ENCODE measurements around the gene ALDH3B1. TPM values are rescaled to one million over a fixed set of nuclear protein-coding genes. Genes with fewer than 3 reads are reported as not detected.

Gene ALDH3B1
- total and polyA plus RNA-seq, 9 of the 15 experiments (the other 6 are each of a cell fraction or from before 2014, with no cell fraction given): 0.01 to 0.35 (median 0.07) TPM; not detected in 2

DNA sequence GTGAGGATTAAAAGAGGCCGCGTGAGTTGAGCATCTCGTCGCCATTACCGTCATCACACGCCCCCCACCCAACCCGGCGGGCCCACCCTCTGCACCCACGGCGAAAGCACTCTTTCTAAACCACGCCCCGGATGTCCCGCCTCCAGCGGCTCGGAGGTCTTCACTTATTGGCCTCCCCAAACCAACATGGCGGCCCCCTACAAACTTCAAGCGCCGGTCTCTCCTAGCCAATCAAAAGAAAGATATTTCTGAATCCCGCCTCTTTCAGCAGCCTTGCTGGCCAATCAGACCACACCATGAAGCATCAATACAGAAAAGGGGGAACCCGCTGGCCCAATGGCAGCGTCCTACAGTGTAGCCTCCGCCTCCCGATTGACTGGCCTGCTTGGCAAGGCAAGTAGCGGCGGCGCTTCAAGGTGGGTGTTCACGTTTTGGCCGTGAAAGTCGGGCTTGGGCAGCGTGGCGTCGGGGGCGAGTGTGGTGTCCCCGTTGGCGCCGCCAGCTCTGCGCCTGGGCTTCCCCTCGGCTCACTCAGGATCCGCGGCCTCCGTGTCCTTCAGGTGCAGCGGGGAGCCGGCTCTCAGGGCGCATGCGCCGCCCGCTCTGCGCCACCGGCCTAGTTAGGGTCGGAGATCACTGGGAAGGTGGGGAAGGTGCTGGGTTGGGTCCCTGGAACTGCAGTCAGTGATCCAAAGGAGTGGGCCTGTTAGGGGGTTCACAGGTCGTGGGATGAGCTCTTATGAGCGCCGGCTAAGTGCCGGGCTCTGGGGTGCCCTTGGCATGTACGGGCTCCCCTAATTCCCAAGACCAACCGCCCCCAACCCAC lies 20.4 kb downstream of the ALDH3B1 start, which contains the start of gene NDUFS8 (continued):
- TF ChIP-seq, protein P1, sequence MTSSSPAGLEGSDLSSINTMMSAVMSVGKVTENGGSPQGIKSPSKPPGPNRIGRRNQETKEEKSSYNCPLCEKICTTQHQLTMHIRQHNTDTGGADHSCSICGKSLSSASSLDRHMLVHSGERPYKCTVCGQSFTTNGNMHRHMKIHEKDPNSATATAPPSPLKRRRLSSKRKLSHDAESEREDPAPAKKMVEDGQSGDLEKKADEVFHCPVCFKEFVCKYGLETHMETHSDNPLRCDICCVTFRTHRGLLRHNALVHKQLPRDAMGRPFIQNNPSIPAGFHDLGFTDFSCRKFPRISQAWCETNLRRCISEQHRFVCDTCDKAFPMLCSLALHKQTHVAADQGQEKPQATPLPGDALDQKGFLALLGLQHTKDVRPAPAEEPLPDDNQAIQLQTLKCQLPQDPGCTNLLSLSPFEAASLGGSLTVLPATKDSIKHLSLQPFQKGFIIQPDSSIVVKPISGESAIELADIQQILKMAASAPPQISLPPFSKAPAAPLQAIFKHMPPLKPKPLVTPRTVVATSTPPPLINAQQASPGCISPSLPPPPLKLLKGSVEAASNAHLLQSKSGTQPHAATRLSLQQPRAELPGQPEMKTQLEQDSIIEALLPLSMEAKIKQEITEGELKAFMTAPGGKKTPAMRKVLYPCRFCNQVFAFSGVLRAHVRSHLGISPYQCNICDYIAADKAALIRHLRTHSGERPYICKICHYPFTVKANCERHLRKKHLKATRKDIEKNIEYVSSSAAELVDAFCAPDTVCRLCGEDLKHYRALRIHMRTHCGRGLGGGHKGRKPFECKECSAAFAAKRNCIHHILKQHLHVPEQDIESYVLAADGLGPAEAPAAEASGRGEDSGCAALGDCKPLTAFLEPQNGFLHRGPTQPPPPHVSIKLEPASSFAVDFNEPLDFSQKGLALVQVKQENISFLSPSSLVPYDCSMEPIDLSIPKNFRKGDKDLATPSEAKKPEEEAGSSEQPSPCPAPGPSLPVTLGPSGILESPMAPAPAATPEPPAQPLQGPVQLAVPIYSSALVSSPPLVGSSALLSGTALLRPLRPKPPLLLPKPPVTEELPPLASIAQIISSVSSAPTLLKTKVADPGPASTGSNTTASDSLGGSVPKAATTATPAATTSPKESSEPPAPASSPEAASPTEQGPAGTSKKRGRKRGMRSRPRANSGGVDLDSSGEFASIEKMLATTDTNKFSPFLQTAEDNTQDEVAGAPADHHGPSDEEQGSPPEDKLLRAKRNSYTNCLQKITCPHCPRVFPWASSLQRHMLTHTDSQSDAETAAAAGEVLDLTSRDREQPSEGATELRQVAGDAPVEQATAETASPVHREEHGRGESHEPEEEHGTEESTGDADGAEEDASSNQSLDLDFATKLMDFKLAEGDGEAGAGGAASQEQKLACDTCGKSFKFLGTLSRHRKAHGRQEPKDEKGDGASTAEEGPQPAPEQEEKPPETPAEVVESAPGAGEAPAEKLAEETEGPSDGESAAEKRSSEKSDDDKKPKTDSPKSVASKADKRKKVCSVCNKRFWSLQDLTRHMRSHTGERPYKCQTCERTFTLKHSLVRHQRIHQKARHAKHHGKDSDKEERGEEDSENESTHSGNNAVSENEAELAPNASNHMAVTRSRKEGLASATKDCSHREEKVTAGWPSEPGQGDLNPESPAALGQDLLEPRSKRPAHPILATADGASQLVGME (CRISPR knock-in tag; IDR thresholded peaks at IDR 0.05): no peak
- TF ChIP-seq CBX2 (IDR thresholded peaks at IDR 0.05; ENCODE audit: insufficient read depth, low read length, poor library complexity, severe bottlenecking) (no peak), POLR2A (conservative IDR thresholded peaks at IDR 0.05) (peak; percentile 92), ZNF347 (CRISPR knock-in tag; IDR thresholded peaks at IDR 0.05; ENCODE audit: low read depth) (no peak), HNRNPL (IDR thresholded peaks at IDR 0.05; ENCODE audit: low read depth, low read length) (no peak), FOXK2 (conservative IDR thresholded peaks at IDR 0.05 in 1 of 2, IDR thresholded peaks at IDR 0.05 in 1 of 2; ENCODE audit: low read depth in 2 of 2) (peak; percentile 68 to 79), ZNF354B (CRISPR knock-in tag; IDR thresholded peaks at IDR 0.05) (no peak), FOS (IDR thresholded peaks at IDR 0.05; ENCODE audit: extremely low read depth, insufficient read length) (peak; percentile 92), JUN (IDR thresholded peaks at IDR 0.05; ENCODE audit: borderline replicate concordance, low read depth, low read length) (peak; percentile 23; the same call in 1 of the 2 replicates), JUN (CRISPR knock-in tag; IDR thresholded peaks at IDR 0.05; ENCODE audit: borderline replicate concordance) (no peak), GTF2F1 (IDR thresholded peaks at IDR 0.05; ENCODE audit: low read depth, low read length) (no peak), ZNF282 (CRISPR knock-in tag; IDR thresholded peaks at IDR 0.05) (no peak), NR2F6 (CRISPR knock-in tag; IDR thresholded peaks at IDR 0.05) (no peak)
- TF ChIP-seq, protein P2, sequence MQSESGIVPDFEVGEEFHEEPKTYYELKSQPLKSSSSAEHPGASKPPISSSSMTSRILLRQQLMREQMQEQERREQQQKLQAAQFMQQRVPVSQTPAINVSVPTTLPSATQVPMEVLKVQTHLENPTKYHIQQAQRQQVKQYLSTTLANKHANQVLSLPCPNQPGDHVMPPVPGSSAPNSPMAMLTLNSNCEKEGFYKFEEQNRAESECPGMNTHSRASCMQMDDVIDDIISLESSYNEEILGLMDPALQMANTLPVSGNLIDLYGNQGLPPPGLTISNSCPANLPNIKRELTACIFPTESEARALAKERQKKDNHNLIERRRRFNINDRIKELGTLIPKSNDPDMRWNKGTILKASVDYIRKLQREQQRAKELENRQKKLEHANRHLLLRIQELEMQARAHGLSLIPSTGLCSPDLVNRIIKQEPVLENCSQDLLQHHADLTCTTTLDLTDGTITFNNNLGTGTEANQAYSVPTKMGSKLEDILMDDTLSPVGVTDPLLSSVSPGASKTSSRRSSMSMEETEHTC (IDR thresholded peaks at IDR 0.05): no peak
- TF ChIP-seq, protein P3, sequence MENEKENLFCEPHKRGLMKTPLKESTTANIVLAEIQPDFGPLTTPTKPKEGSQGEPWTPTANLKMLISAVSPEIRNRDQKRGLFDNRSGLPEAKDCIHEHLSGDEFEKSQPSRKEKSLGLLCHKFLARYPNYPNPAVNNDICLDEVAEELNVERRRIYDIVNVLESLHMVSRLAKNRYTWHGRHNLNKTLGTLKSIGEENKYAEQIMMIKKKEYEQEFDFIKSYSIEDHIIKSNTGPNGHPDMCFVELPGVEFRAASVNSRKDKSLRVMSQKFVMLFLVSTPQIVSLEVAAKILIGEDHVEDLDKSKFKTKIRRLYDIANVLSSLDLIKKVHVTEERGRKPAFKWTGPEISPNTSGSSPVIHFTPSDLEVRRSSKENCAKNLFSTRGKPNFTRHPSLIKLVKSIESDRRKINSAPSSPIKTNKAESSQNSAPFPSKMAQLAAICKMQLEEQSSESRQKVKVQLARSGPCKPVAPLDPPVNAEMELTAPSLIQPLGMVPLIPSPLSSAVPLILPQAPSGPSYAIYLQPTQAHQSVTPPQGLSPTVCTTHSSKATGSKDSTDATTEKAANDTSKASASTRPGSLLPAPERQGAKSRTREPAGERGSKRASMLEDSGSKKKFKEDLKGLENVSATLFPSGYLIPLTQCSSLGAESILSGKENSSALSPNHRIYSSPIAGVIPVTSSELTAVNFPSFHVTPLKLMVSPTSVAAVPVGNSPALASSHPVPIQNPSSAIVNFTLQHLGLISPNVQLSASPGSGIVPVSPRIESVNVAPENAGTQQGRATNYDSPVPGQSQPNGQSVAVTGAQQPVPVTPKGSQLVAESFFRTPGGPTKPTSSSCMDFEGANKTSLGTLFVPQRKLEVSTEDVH (IDR thresholded peaks at IDR 0.05; ENCODE audit: low read depth, partially characterized antibody): no peak
- TF ChIP-seq, protein P4, sequence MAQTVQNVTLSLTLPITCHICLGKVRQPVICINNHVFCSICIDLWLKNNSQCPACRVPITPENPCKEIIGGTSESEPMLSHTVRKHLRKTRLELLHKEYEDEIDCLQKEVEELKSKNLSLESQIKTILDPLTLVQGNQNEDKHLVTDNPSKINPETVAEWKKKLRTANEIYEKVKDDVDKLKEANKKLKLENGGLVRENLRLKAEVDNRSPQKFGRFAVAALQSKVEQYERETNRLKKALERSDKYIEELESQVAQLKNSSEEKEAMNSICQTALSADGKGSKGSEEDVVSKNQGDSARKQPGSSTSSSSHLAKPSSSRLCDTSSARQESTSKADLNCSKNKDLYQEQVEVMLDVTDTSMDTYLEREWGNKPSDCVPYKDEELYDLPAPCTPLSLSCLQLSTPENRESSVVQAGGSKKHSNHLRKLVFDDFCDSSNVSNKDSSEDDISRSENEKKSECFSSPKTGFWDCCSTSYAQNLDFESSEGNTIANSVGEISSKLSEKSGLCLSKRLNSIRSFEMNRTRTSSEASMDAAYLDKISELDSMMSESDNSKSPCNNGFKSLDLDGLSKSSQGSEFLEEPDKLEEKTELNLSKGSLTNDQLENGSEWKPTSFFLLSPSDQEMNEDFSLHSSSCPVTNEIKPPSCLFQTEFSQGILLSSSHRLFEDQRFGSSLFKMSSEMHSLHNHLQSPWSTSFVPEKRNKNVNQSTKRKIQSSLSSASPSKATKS (CRISPR knock-in tag; IDR thresholded peaks at IDR 0.05): no peak

Measured in K562 (cell line).